DMS114 treated with DMSO at 0.1 percent for 48 hours (cell line): ENCODE results near the gene LSM4.

Experiments used
- DNase-seq: peaks from one replicate; lab custom pipeline; 2025; ENCODE audit not compliant: unreplicated experiment; lab: John Stamatoyannopoulos, UW

The LSM4 gene

DNA sequence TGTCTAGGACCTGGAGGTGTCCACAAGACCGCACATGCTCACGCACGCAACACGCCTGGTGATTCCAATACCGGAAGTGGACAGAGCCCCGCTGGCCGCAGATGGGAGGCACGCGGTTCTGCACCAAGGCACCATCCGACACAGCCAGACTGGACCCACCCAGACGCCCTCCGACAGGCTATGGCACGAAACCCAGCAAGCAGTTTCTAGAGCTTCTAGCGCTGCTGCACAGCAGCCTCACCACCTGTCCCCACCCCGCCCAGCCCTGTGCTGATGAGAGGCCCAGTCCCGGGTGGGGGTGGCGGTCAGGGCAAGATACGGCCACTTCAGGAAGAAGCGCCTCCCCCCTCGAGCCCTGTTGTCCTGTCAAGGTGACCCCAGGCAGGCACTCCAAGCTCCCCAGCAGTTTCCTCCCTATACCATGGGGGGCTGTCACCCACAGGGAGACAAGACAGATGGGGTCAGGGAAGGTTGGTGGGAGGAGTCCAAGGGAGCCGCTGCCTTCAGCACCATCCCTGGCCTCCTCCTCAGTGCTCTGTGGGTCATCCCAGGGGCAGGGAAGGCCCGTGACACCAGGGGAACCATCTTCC is 11.3 kb downstream of the LSM4 start:
- no peak for DNase-seq

- DNase-seq = no peak
Measured at GRCh38 chr19:18310966-18311365, 11.9 kb downstream of the LSM4 start.

DNA sequence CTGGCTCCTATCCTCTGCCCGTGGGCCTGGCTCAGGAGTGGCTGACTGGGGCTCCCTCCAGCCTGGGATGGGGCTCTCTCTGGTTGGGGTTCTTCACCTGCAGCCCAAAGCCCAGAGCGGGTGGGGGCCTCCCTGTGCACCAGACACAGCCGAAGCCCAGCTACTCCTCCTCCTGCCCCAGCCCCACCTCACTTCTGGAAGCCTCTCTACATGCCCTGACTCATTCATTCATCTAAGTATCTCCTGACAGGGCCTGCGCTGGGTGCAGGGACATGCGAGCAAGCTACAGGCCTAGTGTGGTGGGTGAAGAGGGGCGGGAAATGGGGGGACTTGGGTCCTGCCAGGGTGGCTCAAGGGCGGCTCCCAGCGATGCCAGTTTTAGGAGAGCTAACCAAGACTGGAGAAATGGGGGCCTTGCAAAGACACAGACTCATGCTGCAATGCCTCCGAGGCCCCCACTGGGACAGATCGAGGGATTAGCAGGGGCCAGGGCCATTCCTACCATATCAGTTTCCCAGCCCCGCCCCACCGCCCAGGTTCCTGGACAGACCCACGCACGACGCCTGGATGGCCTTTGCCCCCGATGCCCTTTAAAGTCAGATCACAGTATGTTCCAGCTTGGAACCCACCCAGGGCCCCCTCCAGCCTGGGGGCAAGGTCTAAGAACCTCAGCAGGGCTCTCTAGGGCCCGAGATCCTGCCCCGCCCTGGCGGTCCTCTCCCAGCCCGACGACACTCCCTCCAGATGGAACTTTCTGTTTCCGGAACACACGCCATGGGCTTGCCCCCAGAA is 12.6 kb downstream of the LSM4 start:
- DNase-seq = no peak

DNA sequence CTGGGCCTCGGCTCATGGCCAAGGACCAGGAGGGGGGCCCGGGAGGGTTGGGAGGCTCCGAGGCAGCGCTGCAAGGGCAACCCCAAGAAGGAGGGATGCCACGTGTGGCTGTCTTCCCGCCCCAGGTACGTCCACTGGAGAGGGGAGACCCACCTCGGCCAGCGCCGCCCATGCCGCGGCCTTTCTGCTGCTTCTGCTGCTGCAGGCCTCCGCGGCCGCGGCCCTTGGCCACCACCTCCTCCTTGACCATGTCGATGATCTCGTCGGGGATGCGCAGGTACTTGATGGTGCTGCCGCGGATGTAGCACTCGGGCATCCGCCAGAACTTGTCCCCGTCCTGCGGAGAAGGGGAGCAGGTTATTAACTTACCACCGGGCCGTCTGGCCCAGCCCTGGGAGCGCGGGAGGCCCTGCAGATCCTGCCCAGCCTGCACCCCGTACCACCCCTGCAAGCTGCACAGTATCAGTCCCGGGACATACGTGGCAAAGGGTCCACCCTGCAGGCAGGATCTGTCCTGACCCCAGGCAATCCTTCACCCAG is 13.3 kb downstream of the LSM4 start:
- DNase-seq = no peak

GRCh38 chr19:18308948-18309325 is 13.9 kb downstream of the LSM4 start:
- DNase-seq = no peak

- DNase-seq = no peak
Measured at GRCh38 chr19:18308051-18308947, 14.6 kb downstream of the LSM4 start.

DNA sequence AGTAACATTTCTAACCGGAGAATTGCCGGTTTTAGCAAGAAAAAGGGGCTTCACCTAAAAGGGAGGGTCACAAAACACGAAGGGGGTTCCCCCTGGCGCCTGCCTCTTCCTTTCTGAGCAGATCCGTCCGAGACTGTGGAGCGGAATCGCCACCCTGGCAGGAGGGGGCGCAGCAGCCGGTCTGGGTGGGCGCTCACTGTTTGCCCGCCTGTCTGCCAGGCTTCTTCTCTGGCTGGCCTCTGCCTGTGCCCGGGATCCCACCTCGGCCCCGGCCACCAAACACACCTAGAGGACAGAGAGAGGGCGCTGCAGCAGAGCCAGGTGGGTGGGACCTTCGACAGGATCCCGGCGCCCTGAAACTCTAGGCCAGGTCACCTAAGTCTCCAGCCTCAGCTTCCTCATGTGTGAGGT is 15.6 kb downstream of the LSM4 start:
- no peak for DNase-seq

DNA sequence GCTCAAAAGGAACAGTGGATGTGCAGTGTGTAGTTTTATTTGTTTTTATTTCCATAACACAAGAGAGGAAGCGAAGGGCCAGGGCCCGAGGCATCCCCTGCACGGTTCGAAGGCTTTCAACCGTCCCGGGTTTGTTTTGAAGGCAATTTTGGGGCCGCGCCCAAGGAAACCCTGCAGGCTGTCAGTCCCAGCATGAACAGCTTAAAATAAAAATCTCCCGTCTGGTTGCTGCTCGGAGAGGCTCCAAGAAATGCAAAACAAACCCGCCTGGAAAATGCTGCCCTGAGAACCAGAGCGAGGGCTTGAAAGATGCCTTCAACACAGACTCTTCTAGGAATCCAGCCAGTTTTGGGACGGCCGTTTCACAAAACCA is 16.0 kb downstream of the LSM4 start:
- DNase-seq = no peak

GRCh38 chr19:18306209-18306887 is 16.5 kb downstream of the LSM4 start:
- no peak for DNase-seq

GRCh38 chr19:18304458-18305310 is 18.2 kb downstream of the LSM4 start:
- DNase-seq = no peak

GRCh38 chr19:18304208-18304457 is 18.7 kb downstream of the LSM4 start:
- no peak for DNase-seq

DNA sequence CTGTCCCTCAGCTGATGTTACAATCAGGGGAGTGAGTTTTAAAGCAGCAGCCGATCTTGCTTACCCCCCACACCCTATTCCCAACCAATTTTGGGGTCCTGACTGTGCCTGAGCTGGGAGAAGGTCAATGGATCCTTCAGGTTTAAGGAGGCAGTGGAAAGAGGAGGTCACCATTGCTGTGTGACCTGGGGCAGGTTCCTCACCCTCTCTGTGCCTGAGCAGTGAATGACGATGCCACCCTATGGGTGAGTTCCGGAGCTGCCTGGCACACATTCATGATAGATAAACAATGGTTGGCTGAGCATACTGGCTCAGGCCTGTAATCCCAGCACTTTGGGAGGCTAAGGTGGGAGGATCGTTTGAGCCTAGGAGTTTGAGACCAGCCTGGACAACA is 21.2 kb downstream of the LSM4 start:
- DNase-seq = no peak

DNA sequence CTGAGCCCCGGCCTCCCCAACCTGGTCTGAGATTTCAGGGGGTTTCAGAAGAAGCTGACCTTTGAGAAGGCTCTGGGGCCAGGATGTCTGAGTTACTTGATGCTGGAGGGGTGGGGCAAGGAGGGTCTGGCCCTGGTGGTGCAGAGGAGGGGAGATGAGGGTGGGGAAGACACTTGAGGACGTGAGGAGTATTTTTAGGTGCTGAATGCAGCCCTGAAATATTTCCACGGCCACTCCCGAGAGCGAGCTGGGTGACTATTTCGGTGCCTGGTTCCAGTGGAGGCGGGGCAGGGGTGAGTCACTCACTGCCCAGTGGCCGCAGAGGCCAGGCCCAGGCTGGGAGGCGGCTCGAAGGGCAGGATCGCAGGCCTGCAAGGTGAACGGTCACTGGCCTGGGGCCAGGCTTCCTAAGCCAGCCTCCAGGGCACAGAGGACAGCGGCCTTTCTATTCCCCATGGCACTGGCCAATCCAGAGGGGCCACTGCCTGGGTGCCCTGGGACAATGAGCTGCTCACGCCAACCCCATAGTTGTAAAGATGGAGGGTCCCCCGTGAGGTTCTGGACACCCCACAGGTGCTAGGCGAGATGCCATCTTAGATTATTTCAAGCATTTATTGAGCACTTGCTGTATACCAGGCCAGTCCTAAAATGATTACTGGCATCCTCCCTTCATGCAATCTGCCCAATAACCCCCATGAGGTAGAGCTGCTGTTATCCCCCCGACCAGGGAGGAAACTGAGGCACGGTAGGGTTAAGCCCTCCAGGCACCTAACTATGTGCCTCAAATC is 21.8 kb downstream of the LSM4 start:
- DNase-seq = no peak

DNA sequence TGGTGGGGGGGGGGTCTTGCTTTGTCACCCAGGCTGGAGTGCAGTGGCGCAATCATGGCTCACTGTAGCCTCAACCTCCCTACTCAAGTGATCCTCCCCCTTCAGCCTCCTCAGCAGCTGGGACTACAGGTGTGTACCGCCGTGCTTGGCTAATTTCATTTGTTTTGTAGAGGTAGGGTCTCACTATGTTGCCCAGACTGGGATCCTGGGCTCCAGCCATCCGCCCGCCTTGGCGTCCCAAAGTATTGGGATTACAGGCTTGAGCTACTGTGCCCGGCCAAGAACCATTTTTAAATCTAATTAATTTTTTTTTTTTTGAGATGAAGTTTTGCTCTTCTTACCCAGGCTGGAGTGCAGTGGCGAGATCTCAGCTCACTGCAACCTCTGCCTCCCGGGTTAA is 23.2 kb downstream of the LSM4 start:
- DNase-seq = no peak

DNA sequence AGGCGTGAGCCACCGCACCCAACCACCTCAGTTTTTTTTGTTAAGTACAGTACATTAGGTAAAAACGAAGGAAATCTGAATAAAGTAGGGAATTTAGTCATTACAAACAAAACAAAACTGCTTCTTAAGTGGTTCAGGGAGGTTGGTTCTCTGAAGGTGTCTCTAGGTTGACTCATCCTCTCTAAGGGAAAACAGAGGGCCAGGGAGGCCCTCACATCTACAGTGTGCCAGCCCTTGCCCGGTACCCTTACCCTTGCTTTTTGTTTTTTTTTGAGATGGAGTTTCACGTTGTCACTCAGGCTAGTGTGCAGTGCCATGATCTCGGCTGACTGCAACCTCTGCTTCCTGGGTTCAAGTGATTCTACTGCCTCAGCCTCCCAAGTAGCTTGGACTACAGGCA is 24.3 kb downstream of the LSM4 start:
- no peak for DNase-seq

GRCh38 chr19:18297308-18297707 is 25.6 kb downstream of the LSM4 start:
- DNase-seq = no peak

DNA sequence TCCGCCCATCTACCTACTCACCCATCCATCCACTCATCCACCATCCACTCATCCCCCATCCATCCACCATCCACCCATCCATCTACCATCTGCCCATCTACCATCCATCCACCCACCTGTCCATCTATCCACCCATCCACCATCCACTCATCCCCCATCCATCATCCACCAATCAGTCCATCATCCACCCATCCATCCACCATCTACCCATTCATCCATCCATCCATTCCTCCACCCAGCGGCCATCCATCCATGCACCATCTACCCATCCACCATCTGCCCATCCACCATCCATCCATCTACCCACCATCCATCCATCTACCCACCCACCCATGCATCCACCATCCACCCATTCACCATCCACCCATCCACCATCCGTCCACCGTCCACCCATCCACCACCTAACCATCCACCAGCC is 27.8 kb downstream of the LSM4 start:
- DNase-seq = no peak

GRCh38 chr19:18294467-18294864 is 28.4 kb downstream of the LSM4 start:
- no peak for DNase-seq

GRCh38 chr19:18293642-18294466 is 29.0 kb downstream of the LSM4 start:
- DNase-seq = no peak
